ENCODE measurements around the gene STARD7.
A peak's percentile ranks its signal among the peaks of the same experiment; 100 is the strongest.

Gene STARD7

DNA sequence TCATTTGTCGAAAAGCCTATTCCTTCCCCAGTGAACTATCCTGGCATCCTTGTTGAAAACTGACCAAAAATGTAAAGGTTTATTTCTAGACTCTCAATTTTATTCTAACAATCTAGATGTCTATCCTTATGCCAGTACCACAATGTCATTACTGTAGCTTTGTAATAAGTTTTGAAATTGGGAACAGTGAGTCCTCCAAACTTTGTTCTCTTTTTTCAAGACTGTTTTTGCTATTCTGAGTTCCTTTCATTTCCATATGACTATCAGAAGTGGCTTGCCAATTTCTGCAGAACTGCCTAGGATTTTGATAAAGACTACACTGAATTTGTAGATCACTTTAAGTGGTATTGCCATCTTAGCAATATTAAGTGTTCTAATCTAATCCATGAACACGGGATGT is 9.7 kb downstream of the STARD7 start:
- Histone ChIP-seq H3K27me3 (ENCODE audit: control insufficient read depth in 1 of 2, insufficient read depth in 1 of 2, low read length in 2 of 2) (no peaks in the 10 kb centered on the region), H3K4me1 (ENCODE audit: control insufficient read depth, insufficient read depth, low read depth, low read length) (peaks cover 19% of the 10 kb centered on the region), H4K91ac (ENCODE audit: low read length) (no peak overlapping the region), H2BK5ac (ENCODE audit: low read depth, low read length, poor library complexity, severe bottlenecking) (no peak overlapping the region), H2BK15ac (ENCODE audit: low read depth, poor library complexity, severe bottlenecking) (no peak overlapping the region), H3K23ac (ENCODE audit: low read length in 2 of 2) (no peak overlapping the region), H3K36me3 (ENCODE audit: control insufficient read depth in 1 of 2, insufficient read depth in 2 of 2, low read depth in 1 of 2, low read length in 2 of 2) (peaks cover 3 to 15% of the 10 kb centered on the region in 2 experiments), H3K4ac (ENCODE audit: low read depth in 1 of 2, low read length in 2 of 2) (no peak overlapping the region), H3K79me1 (replicated peaks; ENCODE audit: low read length, poor library complexity, severe bottlenecking) (peaks cover 2% of the 10 kb centered on the region), H3K9ac (ENCODE audit: low read length) (no peak overlapping the region), H2BK12ac (ENCODE audit: low read length in 2 of 2) (no peak overlapping the region), H3K14ac (ENCODE audit: low read length in 2 of 2) (no peak overlapping the region), H3K4me3 (ENCODE audit: insufficient read depth in 1 of 2, low read depth in 1 of 2, low read length in 2 of 2) (no peak overlapping the region), H2BK120ac (ENCODE audit: low read depth, low read length) (no peak overlapping the region), H2AFZ (ENCODE audit: low read depth, low read length) (no peak overlapping the region), H3K18ac (ENCODE audit: low read depth in 1 of 2, low read length in 2 of 2) (no peak overlapping the region), H4K8ac (ENCODE audit: low read length) (no peak overlapping the region), H3K27ac (ENCODE audit: low read length, poor library complexity, severe bottlenecking) (no peak overlapping the region), H3K9me3 (ENCODE audit: control insufficient read depth, low read length) (no peaks in the 10 kb centered on the region), H2AK5ac (ENCODE audit: low read length, severe bottlenecking) (no peak overlapping the region), H3K4me2 (ENCODE audit: low read length, poor library complexity, severe bottlenecking) (no peak overlapping the region)
- WGBS, result no CpG with 5 or more reads among the region's 2 CpGs
- no peak for DNase-seq

DNA sequence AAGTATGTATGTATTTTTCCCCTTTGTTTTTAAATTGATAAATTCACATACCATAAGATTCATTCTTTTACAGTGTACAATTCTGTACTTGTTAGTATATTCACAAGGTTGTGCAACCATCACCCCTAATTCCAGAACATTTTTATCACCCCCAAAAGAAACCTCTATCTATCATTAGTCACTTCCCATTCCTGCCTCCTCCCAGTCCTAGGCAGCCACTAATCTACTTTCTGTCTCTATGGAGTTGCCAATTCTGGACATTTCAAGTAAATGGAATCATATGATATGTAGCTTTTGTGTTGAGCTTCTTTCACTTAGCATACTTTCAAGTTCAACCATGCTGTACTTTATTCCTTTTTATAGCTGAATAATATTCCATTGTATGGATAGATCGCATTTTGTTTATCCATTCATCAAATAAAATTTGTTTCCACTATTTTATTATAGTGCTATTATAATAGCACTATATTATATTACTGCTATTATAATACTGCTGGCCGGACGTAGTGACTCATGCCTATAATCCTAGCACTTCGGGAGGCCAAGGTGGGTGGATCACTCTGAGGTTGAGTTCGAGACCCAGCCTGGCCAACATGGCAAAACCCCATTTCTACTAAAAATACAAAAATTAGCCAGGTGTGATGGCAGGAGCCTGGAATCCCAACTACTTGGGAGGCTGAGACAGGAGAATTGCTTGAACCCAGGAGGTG is 10.9 kb downstream of the STARD7 start:
- H2BK5ac ChIP-seq (ENCODE audit: low read depth, low read length, poor library complexity, severe bottlenecking), result no peak overlapping the region
- DNase-seq, result no peak
- H2AK5ac ChIP-seq (ENCODE audit: low read length, severe bottlenecking), result no peak overlapping the region
- no peak overlapping the region for H4K91ac ChIP-seq (ENCODE audit: low read length)
- H2BK15ac ChIP-seq (ENCODE audit: low read depth, poor library complexity, severe bottlenecking), result no peak overlapping the region
- H3K9ac ChIP-seq (ENCODE audit: low read length), result no peak overlapping the region
- no peak overlapping the region for H3K23ac ChIP-seq (ENCODE audit: low read length in 2 of 2)
- no peak overlapping the region for H3K4me2 ChIP-seq (ENCODE audit: low read length, poor library complexity, severe bottlenecking)
- no CpG with 5 or more reads among the region's 5 CpGs for WGBS
- peaks cover 7 to 27% of the 10 kb centered on the region in 2 experiments for H3K36me3 ChIP-seq (ENCODE audit: control insufficient read depth in 1 of 2, insufficient read depth in 2 of 2, low read depth in 1 of 2, low read length in 2 of 2)
- no peaks in the 10 kb centered on the region for H3K27me3 ChIP-seq (ENCODE audit: control insufficient read depth in 1 of 2, insufficient read depth in 1 of 2, low read length in 2 of 2)
- H3K9me3 ChIP-seq (ENCODE audit: control insufficient read depth, low read length), result no peaks in the 10 kb centered on the region
- peaks cover 9% of the 10 kb centered on the region for H3K79me1 ChIP-seq (replicated peaks; ENCODE audit: low read length, poor library complexity, severe bottlenecking)
- H3K4ac ChIP-seq (ENCODE audit: low read depth in 1 of 2, low read length in 2 of 2), result no peak overlapping the region
- H3K4me3 ChIP-seq (ENCODE audit: insufficient read depth in 1 of 2, low read depth in 1 of 2, low read length in 2 of 2), result no peak overlapping the region
- H2BK12ac ChIP-seq (ENCODE audit: low read length in 2 of 2), result no peak overlapping the region
- H4K8ac ChIP-seq (ENCODE audit: low read length), result no peak overlapping the region
- no peak overlapping the region for H3K27ac ChIP-seq (ENCODE audit: low read length, poor library complexity, severe bottlenecking)
- H3K4me1 ChIP-seq (ENCODE audit: control insufficient read depth, insufficient read depth, low read depth, low read length), result peaks cover 19% of the 10 kb centered on the region
- no peak overlapping the region for H2AFZ ChIP-seq (ENCODE audit: low read depth, low read length)
- no peak overlapping the region for H2BK120ac ChIP-seq (ENCODE audit: low read depth, low read length)
- no peak overlapping the region for H3K14ac ChIP-seq (ENCODE audit: low read length in 2 of 2)
- no peak overlapping the region for H3K18ac ChIP-seq (ENCODE audit: low read depth in 1 of 2, low read length in 2 of 2)

DNA sequence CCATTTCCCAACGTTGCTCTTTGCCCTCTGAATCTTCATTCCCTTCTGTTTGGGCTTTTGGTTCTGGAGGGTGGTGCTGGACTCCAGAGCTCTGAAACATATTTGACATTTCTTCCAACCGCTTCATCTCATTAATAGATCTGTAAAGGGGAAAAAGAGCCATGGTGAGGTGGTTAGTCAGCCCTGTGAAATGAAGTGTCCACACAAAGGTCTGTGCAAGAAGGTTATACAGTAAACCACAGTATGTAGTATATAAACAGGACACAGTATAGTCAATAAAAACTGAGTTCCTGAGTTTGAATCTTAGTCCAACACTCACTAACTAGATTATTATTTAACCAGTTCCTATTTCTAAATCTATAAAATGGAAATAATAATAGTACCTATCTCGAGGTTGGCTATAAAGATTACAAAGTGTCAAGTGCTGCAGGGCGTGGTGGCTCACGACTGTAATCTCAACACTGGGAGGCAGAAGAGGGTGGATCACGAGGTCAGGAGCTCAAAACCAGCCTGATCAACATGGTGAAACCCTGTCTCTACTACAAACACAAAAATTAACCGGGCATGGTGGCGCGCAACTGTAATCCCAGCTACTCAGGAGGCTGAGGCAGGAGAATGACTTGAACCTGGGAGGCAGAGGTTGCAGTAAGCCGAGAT is 13.1 kb downstream of the STARD7 start:
- Histone ChIP-seq H4K8ac (ENCODE audit: low read length) (no peak overlapping the region), H3K4me2 (ENCODE audit: low read length, poor library complexity, severe bottlenecking) (peak overlapping the region; percentile 65), H2BK5ac (ENCODE audit: low read depth, low read length, poor library complexity, severe bottlenecking) (no peak overlapping the region), H4K91ac (ENCODE audit: low read length) (no peak overlapping the region), H3K79me1 (replicated peaks; ENCODE audit: low read length, poor library complexity, severe bottlenecking) (peaks cover 21% of the 10 kb centered on the region), H3K4me1 (ENCODE audit: control insufficient read depth, insufficient read depth, low read depth, low read length) (peaks cover 13% of the 10 kb centered on the region), H3K4ac (ENCODE audit: low read depth in 1 of 2, low read length in 2 of 2) (no peak overlapping the region), H2BK120ac (ENCODE audit: low read depth, low read length) (no peak overlapping the region), H2AK5ac (ENCODE audit: low read length, severe bottlenecking) (no peak overlapping the region), H2BK12ac (ENCODE audit: low read length in 2 of 2) (peak overlapping the region in 1 of 2 experiments; percentile 39), H3K4me3 (ENCODE audit: insufficient read depth in 1 of 2, low read depth in 1 of 2, low read length in 2 of 2) (no peak overlapping the region), H2BK15ac (ENCODE audit: low read depth, poor library complexity, severe bottlenecking) (no peak overlapping the region), H3K27ac (ENCODE audit: low read length, poor library complexity, severe bottlenecking) (peak overlapping the region; percentile 90), H3K27me3 (ENCODE audit: control insufficient read depth in 1 of 2, insufficient read depth in 1 of 2, low read length in 2 of 2) (no peaks in the 10 kb centered on the region), H3K14ac (ENCODE audit: low read length in 2 of 2) (no peak overlapping the region), H3K18ac (ENCODE audit: low read depth in 1 of 2, low read length in 2 of 2) (peak overlapping the region in 1 of 2 experiments; percentile 3), H2AFZ (ENCODE audit: low read depth, low read length) (no peak overlapping the region), H3K9me3 (ENCODE audit: control insufficient read depth, low read length) (no peaks in the 10 kb centered on the region), H3K23ac (ENCODE audit: low read length in 2 of 2) (no peak overlapping the region), H3K9ac (ENCODE audit: low read length) (no peak overlapping the region), H3K36me3 (ENCODE audit: control insufficient read depth in 1 of 2, insufficient read depth in 2 of 2, low read depth in 1 of 2, low read length in 2 of 2) (peaks cover 19 to 49% of the 10 kb centered on the region in 2 experiments)
- DNase-seq, result peak; percentile 87
- 79% methylated on average over 9 of the region's 10 CpGs for WGBS

DNA sequence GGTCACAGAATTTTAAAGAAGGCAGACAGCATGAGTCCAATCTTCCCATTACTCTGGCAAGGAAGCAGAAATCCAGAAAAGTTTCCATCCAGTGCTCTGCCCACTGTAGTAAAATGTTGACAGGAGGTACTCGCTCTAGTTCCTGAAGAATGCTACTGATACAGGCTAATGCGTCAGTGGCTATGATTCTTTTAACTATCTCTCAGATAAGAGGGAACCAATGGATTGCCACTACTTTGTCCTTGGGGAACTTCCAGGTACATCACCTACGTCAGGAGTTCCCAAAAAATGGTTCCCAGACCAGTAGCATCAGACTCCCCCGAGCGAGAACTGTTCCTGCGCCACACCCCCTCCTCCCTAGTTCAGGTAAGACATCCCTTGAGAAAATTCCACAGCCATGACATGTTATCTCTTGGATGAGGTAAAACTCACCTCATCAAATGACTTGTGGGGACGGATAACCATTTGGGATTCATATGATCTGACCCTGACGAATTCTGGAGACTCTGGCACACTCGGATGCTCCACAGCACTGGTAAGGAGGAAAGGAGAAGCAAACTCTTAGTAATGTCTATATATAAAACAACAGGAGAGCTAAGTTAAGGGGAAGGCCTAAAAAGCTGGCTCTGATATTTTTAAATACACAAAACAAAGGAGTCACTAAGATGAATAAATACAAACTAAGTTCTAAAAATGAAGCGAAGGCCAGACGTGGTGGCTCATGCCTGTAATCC is 16.5 kb downstream of the STARD7 start:
- Histone ChIP-seq H2BK15ac (ENCODE audit: low read depth, poor library complexity, severe bottlenecking) (no peak overlapping the region), H3K36me3 (ENCODE audit: control insufficient read depth in 1 of 2, insufficient read depth in 2 of 2, low read depth in 1 of 2, low read length in 2 of 2) (peaks cover 38 to 72% of the 10 kb centered on the region in 2 experiments), H3K23ac (ENCODE audit: low read length in 2 of 2) (no peak overlapping the region), H2AK5ac (ENCODE audit: low read length, severe bottlenecking) (no peak overlapping the region), H4K8ac (ENCODE audit: low read length) (no peak overlapping the region), H2AFZ (ENCODE audit: low read depth, low read length) (no peak overlapping the region), H3K79me1 (replicated peaks; ENCODE audit: low read length, poor library complexity, severe bottlenecking) (peaks cover 24% of the 10 kb centered on the region), H2BK120ac (ENCODE audit: low read depth, low read length) (no peak overlapping the region), H3K4me3 (ENCODE audit: insufficient read depth in 1 of 2, low read depth in 1 of 2, low read length in 2 of 2) (no peak overlapping the region), H4K91ac (ENCODE audit: low read length) (no peak overlapping the region), H3K14ac (ENCODE audit: low read length in 2 of 2) (no peak overlapping the region), H3K9ac (ENCODE audit: low read length) (no peak overlapping the region), H3K27me3 (ENCODE audit: control insufficient read depth in 1 of 2, insufficient read depth in 1 of 2, low read length in 2 of 2) (no peaks in the 10 kb centered on the region), H3K4me1 (ENCODE audit: control insufficient read depth, insufficient read depth, low read depth, low read length) (peaks cover 14% of the 10 kb centered on the region), H3K9me3 (ENCODE audit: control insufficient read depth, low read length) (no peaks in the 10 kb centered on the region), H3K27ac (ENCODE audit: low read length, poor library complexity, severe bottlenecking) (no peak overlapping the region), H2BK5ac (ENCODE audit: low read depth, low read length, poor library complexity, severe bottlenecking) (no peak overlapping the region), H2BK12ac (ENCODE audit: low read length in 2 of 2) (no peak overlapping the region), H3K18ac (ENCODE audit: low read depth in 1 of 2, low read length in 2 of 2) (no peak overlapping the region), H3K4me2 (ENCODE audit: low read length, poor library complexity, severe bottlenecking) (no peak overlapping the region), H3K4ac (ENCODE audit: low read depth in 1 of 2, low read length in 2 of 2) (no peak overlapping the region)
- WGBS, result 98% methylated on average over 10 of the region's 11 CpGs
- no peak for DNase-seq

All from mesenchymal stem cell (in vitro differentiated cells and primary cell).